Vagina (tissue), 2 donors: ENCODE data around the gene OR10AD1. TPM values are rescaled to one million over a fixed set of nuclear protein-coding genes. Genes with fewer than 3 reads are reported as not detected.
A peak's percentile ranks its signal among the peaks of the same experiment; 100 is the strongest.

Experiments
- DNase-seq, 2 donors: peaks; one replicate each; pipeline ENCODE4 v3.0.0-alpha.2; 2017; ENCODE audit errors: extremely low spot score in 2 of 2
- H3K27ac ChIP-seq: fragments of 200-600 bp; sonication (generic); one replicate; pipeline ENCODE4 v1.5.1; 2019
- H3K27me3 ChIP-seq: fragments of 200-600 bp; sonication (generic); one replicate; pipeline ENCODE4 v1.5.1; 2019
- H3K36me3 ChIP-seq, 2 donors: fragments of 200-600 bp; sonication (generic); one replicate each; pipeline ENCODE4 v1.5.1; 2017 to 2019
- H3K4me1 ChIP-seq: fragments of 200-600 bp; sonication (generic); one replicate; pipeline ENCODE4 v1.5.1; 2019
- H3K4me3 ChIP-seq, 2 donors: fragments of 200-600 bp; sonication (generic); 1 replicate in 1 of 2; 2 replicates in 1 of 2; pipeline ENCODE4 v1.5.1; 2016 to 2019
- H3K9me3 ChIP-seq: fragments of 200-600 bp; sonication (generic); one replicate; pipeline ENCODE4 v1.5.1; 2019
- CTCF ChIP-seq, 3 experiments: fragments of 450-650 bp in 2 of 3; fragments of 200-600 bp in 1 of 3; sonication (generic) in 1 of 3; IDR thresholded peaks; one replicate each; pipeline ENCODE4 v1.5.1; 2017 to 2019; ENCODE audit warnings: antibody characterized with exemption in 3 of 3, mild to moderate bottlenecking in 2 of 3, moderate library complexity in 2 of 3
- POLR2A ChIP-seq, 2 donors: fragments of 450-650 bp; IDR thresholded peaks; one replicate each; pipeline ENCODE4 v1.6.1; 2017; ENCODE audit warnings: antibody characterized with exemption in 2 of 2, mild to moderate bottlenecking in 2 of 2, moderate library complexity in 2 of 2
- POLR2AphosphoS5 ChIP-seq, 2 donors: sonication (generic); formaldehyde crosslinking; IDR thresholded peaks; one replicate each; pipeline ENCODE4 v1.9.0; 2017; ENCODE audit warnings: antibody characterized with exemption in 2 of 2, mild to moderate bottlenecking in 2 of 2, low read depth in 1 of 2; ENCODE audit not compliant: insufficient read depth in 1 of 2
- intact Hi-C: fragments of 100-400 bp; cut with DNase I; formaldehyde crosslinking; loops from one replicate; pipeline ENCODE4 v1.15.1; 2023
- total RNA-seq: library from RNA; depleted of rRNA; stranded (reverse); fragments of >200 nt; gene quantifications from one replicate; pipeline ENCODE4 v1.2.3, GENCODE V29; 2016

OR10AD1 gene
- total RNA-seq, 1 donor from 2014 or later = not detected

- no peaks in the 10 kb centered on the region for H3K9me3 ChIP-seq
- H3K36me3 ChIP-seq = no peaks in the 10 kb centered on the region
- H3K4me1 ChIP-seq = no peaks in the 10 kb centered on the region
- no peak for DNase-seq
- TF ChIP-seq CTCF (IDR thresholded peaks at IDR 0.05) (no peak), POLR2AphosphoS5 (IDR thresholded peaks at IDR 0.05; ENCODE audit: insufficient read depth in 1 of 2, low read depth in 1 of 2) (no peak), POLR2A (IDR thresholded peaks at IDR 0.05) (no peak)
- H3K27me3 ChIP-seq = no peaks in the 10 kb centered on the region
- H3K27ac ChIP-seq = no peak overlapping the region
- H3K4me3 ChIP-seq = no peak overlapping the region
- intact Hi-C loops = no loop called here
Observed at GRCh38 chr12:48175613-48176416, 27.3 kb downstream of the OR10AD1 start.

GRCh38 chr12:48169011-48169410 is 34.1 kb downstream of the OR10AD1 start:
- no peak overlapping the region for H3K27ac ChIP-seq
- H3K9me3 ChIP-seq = no peaks in the 10 kb centered on the region
- H3K4me3 ChIP-seq = no peak overlapping the region
- intact Hi-C loops = no loop called here
- DNase-seq = no peak
- TF ChIP-seq POLR2AphosphoS5 (IDR thresholded peaks at IDR 0.05; ENCODE audit: insufficient read depth in 1 of 2, low read depth in 1 of 2) (no peak), POLR2A (IDR thresholded peaks at IDR 0.05) (no peak), CTCF (IDR thresholded peaks at IDR 0.05) (no peak)
- H3K4me1 ChIP-seq = no peaks in the 10 kb centered on the region
- H3K27me3 ChIP-seq = no peaks in the 10 kb centered on the region
- H3K36me3 ChIP-seq = no peaks in the 10 kb centered on the region

GRCh38 chr12:48165089-48165981 is 37.8 kb downstream of the OR10AD1 start:
- Histone ChIP-seq H3K4me1 (no peaks in the 10 kb centered on the region), H3K27ac (no peak overlapping the region), H3K27me3 (no peaks in the 10 kb centered on the region), H3K4me3 (no peak overlapping the region), H3K9me3 (no peaks in the 10 kb centered on the region), H3K36me3 (no peaks in the 10 kb centered on the region)
- intact Hi-C loops = no loop called here
- DNase-seq = no peak
- peak; percentile 57 to 80 (median 79) for TF ChIP-seq CTCF (IDR thresholded peaks at IDR 0.05)
- TF ChIP-seq POLR2AphosphoS5 (IDR thresholded peaks at IDR 0.05; ENCODE audit: insufficient read depth in 1 of 2, low read depth in 1 of 2) = peak in 1 of 2 donors; percentile 22
- TF ChIP-seq POLR2A (IDR thresholded peaks at IDR 0.05) = no peak

- Histone ChIP-seq H3K4me3 (no peak overlapping the region), H3K27me3 (no peaks in the 10 kb centered on the region), H3K36me3 (no peaks in the 10 kb centered on the region), H3K27ac (no peak overlapping the region), H3K9me3 (no peaks in the 10 kb centered on the region), H3K4me1 (no peaks in the 10 kb centered on the region)
- TF ChIP-seq POLR2AphosphoS5 (IDR thresholded peaks at IDR 0.05; ENCODE audit: insufficient read depth in 1 of 2, low read depth in 1 of 2) (no peak), POLR2A (IDR thresholded peaks at IDR 0.05) (no peak), CTCF (IDR thresholded peaks at IDR 0.05) (no peak)
- no peak for DNase-seq
- intact Hi-C loops = no loop called here
Observed at GRCh38 chr12:48164451-48164850, 38.6 kb downstream of the OR10AD1 start.
